CD4-positive, alpha-beta T cell treated with Interferon gamma for 1 hour (primary cell): ENCODE measurements around the gene PPARD.

Experiments
- DNase-seq: peaks from one replicate; pipeline ENCODE4 v3.0.0-alpha.2; 2020

PPARD gene

DNA sequence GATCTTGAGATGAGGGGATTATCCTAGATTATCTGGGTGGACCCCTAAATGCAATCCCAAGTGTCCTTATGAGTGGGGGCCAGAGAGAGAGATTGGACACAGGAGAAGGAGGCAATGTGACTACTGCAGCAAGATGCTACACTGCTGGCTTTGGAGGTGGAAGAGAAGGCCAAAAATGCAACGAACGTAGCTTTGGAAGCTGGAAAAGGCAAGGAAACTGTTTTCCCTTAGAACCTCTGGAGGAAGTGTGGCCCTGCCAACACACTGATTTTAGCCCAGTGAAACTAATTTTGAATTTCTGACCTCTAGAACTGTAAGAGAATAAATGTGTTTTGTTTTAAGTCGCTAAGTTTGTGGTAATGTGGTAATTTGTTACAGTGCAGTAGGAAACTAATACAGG is 15.7 kb downstream of the PPARD start:
- no peak for DNase-seq

DNA sequence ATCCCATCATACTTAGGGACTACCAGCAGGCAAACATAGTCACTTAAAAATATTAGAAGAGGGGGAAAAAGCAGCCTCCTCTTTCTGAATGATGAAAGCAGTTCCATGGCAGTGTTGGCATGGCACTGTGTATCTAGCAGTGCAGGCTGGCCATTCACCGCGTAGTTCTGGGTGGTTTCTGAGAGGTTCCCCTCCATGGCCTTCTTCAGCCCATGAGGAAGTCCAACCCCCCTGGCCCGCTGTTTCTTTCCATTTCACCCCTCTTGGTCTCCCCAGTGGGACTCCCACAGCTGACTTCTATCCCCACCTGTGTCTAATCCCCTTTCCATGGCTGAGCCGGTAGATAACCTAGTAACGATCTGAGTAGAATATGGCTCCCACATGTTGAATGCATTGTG is 17.0 kb downstream of the PPARD start:
- no peak for DNase-seq

GRCh38 chr6:35359744-35360348 is 17.5 kb downstream of the PPARD start:
- DNase-seq, result no peak

DNA sequence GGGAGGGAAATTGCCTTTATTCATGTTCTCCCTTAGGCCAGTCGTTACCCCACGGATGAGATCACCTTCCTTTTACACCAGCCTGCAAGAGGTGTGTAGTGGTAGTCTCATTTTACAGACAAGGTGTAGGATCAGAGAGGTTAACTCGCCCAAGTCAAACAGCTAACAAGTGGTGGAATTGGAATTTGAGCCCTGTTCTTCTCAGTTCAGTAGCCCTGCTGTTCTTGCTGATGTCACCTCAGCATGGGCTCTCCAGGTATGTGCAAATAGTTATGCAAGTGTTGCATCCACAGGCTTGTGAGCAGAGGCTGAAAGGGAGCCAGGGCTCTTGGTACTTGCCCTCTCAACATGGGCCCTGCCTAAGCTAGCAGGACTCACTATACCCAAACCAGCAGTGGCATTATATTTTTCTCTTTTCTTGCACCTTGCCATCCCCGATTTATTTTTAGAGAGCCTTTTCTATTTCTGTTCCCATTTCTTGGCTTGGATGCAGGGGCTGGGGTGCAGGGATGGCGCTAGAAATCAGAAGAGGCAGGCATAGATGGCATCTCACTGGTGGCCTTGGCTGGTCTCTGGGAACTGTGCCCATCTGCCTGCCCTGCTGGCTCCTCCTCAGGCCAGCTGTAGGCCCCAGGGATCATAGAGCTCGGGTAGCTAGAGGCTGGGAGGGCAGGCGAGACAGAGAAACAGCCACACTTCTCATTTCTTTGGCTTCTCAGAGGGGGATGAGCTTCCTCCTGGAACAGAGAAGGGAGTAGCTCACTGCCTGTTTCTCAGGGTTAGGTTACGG is 18.2 kb downstream of the PPARD start:
- DNase-seq, result no peak

DNA sequence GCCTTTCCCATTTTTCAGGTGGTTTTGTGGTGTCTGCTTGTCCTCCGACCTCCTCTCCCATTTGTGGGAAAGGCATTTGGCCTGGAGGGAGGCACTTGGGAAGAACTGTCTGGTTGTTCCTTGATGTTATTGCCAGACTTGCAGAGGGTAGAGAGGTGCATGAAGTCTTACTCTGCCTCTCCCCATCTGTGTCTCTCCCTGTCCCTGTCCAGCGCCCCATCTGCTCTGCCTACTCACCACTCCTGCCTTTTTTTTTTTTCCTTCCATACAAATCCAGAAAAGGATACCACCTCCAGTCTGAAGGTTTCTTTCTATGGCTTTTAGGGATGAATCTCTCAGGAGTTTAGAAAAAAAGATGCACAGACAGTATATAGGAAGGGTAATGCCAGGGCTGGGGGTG is 19.8 kb downstream of the PPARD start:
- DNase-seq, result no peak

DNA sequence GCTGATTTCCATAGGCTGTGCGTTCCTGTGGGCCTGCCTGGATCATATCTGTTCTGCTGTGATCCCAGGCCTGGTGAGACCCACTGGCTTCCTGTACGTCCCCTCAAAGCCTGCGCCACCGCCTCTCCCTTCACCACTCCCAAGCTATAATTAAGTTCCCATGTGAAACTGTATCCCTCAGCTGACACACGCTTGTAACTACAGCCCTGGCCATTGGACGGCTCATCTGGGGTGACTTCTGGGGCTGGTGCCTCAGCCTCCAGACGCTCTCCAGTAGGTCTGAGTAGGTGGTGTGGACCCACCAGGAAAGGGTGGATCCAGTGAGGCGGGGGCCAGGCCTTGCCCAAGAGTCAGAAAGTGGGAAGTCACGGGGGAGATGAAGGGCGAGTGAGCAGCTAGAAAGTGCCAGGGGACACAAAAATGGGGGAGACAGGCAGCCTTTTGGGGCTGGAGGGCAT is 21.0 kb downstream of the PPARD start:
- peak; percentile 11 for DNase-seq

DNA sequence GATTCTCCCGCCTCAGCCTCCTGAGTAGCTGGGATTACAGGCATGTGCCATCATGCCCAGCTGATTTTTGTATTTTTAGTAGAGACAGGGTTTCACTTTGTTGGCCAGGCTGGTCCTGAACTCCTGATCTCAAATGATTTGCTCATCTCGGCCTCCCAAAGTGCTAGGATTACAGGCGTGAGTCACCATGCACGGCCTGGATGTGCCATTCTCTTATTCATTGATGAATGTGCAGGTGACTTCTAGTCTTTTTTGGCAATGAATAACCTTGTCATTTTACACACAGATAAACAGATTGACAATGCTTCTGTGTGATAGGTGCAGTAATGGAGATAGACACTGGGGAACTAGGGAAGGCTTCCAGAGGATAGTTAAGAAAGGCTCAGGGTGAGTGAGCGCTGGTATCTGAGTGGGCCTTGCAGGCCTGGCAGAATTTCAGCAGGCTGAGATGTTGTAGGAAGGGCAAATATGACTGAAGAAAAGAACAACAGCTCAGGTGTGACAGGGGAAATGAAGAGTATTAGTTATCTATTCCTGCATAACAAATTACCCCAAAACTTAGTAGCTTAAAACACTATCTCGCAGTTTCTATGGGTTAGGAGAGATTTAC is 23.3 kb downstream of the PPARD start:
- DNase-seq, result no peak

DNA sequence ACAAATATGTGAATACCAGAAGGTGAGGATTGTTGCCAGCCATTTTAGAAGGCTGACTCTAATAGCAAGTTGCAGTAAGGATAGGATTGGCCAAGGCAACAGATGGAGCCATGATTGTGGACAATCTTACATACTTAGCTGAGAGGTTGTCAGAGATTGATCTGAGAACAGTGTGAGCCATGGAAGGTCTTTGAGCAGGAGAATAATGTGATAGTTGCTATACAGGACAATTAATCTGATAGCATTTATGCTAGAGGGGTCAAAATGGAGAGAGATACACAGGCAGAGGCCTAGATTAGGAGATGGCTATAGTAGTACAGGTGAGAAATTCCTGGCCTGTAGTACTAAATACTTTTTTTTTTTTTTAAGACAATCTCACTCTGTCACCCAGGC is 23.8 kb downstream of the PPARD start:
- DNase-seq, result no peak

DNA sequence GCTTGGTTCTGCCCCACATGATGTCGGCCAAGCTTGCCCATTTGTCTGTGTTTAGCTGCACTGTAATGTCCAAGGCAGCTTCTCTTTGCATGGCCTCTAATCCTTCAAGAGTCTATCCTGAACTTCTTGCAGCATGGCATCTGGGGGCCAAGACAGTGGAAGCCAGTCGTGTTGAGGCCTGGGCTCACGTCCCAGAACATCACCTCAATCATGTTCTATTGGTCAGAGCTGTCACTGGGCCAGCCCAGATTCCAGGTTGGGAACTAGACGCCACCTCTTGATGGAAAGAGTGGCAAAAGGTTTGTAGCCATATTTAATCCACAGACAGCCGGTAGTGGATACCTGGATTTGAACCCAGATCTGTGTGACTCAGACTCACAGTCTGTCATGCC is 25.3 kb downstream of the PPARD start:
- no peak for DNase-seq

DNA sequence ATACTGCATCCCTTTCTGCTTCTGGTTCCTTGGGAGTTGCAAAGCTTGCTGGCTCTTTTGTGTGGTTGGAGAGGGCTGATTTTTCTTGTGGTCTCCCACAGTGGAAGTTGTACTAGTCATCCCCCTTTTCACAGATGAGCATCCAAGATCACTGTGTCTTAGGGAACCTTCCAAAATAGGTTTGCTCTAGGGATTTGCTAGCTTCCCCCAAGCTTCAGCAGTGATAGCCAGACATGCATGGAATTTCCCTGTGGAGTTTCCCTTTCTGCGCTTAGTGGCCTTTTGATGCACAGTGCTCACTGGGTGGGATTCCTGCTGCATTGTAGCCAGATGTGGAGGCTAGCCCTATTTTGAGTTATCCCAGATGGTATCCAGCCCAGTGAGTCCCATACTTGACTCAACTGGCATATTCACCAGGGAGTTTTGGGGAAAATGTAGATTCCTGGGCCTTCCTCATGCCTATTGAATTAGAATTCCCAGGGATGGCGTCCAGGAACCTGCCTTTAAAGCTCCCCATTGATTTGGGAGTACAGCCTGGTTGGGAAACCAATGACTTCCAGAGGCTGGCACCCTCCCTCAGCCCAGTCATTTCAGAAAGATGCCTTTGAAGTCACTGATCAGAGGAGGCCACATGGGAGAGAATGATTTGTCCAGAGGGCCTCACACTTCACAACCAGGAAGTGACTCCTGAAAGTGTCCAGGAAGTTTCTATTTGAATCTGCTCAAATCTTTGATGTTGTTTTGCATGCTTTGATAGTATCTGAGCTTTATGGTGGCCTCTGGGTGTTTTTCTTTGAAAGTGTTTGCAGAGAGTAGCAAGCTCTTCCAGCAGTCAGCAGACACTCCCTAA is 25.9 kb downstream of the PPARD start:
- no peak for DNase-seq

- DNase-seq, result peak; percentile 81
Measured at GRCh38 chr6:35370124-35370741, 27.9 kb downstream of the PPARD start.

DNA sequence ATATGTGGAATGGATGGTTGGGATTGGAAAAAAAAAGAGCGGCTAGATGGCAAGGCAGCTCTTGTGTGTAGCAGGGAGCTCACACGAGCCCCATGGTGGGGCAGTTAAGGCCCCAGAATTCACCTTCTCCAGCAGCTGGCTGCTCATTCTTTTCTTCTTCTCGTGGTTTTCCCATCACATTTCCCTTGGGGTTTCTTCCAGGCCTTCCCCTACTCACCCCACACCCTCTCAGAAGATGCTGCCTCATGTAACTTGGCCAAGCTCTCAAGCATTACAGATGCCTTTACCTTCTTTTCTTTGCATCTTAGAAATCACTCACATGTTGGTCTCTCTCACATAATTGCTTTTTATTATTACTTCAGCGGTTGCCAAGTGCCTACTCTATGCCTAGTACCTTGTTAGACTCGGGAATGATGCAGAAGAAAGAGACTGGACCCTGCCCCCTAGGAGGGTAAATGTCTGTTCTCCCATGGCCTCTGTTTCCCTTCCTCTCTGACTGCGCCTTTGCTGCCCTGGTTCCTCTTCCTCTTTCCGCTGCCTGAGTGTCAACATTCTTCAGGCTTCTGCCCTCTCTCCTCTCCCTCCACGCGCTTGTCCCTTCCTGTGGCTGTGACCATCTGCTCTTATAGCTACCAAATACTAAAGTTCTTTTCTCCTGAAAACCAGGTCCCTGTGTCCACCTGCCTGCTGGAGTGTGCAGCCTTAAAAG is 28.6 kb downstream of the PPARD start:
- peak; percentile 12 for DNase-seq

DNA sequence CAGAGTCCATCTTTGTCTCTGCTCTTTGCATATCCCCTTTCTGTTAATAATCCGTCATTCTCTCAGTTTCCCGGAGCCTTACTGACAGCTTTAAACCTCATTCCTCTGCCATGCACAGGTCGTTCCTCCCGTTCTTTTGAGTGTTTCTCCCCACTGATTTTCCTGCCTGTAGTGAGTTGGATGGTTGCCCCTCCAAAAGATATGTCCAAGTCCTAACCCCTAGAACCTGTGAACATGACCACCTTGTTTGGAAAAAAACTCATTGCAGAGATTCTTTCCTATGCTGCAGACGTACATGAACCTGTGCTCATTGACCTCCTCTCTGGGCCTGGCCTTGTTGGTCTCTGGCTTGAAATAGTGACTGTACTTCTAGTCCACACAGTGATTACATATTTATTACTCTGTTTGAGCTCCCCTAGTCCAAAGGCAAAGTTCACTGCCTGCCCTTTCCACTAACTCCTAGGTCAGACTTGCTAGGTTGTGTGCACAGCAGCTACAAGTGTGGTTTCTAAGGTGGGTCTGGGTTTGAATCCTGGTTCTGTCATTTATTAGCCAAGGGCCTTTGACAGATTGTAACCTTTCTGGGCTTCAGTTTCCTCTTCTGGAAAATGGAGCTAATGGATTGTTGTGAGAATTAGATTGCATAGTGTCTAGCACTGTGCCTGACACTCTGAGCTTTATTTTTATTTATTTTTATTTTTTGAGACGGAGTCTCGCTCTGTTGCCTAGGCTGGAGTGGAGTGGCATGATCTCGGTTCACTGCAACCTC is 29.3 kb downstream of the PPARD start:
- no peak for DNase-seq

DNA sequence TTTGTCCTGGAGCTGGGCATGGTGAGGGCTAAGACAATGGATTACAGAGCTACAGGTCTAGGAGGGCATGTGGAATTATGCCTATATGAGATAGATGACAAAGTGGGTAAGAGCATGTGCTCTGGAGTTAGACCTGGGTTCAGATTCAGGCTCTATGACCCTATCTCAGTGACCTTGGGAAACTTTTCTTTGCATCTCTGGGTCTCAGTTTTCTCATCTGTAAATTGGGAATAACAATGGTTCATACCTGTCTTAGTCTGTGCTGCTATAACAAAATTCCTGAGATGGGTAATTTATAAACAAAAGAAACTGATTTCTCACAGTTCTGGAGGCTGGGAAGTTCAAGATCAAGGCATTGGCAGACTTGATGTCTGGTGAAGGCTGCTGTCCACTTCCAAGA is 30.3 kb downstream of the PPARD start:
- DNase-seq, result no peak

DNA sequence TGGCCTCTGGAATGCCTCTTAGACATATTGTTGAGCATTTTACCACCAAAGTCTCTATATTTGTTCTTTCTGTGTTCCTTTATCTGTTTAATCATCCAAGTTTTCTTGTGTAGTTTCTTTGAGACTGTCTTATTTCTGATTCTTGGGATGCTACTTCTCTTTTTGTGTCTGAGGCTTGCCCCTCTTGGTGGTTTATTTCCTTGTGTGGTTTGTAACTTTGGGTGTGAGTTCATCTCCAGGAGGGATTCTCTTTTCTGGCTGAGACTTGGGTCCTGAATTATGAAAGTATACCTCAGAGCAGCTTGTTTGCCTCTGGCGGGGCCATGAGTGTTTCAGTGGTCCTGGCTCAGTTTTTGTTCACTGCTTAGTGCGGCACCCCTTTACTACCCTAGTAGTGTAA is 33.9 kb downstream of the PPARD start:
- no peak for DNase-seq

- no peak for DNase-seq
Measured at GRCh38 chr6:35377002-35377401, 34.6 kb downstream of the PPARD start.

GRCh38 chr6:35378261-35378660 is 35.9 kb downstream of the PPARD start:
- no peak for DNase-seq

- no peak for DNase-seq
Measured at GRCh38 chr6:35381132-35381531, 38.8 kb downstream of the PPARD start.

DNA sequence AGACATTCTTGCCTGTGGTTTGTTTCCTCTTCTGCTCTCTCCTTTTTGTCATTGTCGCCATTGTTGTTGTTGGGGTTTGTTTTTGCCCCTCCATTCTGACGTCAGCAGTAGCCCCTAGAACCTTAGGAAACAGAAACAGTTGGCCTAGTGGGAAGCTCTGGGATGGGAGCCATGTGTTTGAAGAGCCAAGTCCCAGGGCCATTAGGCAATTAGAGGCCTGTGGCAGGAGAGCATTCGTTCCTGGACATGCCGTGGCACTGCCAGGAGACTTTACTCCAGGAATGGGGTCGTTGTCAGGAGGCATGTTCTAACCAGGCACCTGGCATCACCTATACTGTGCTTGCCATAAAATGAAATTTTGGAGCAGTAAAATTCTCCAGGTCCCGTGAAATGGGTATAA is 39.7 kb downstream of the PPARD start:
- DNase-seq, result no peak

DNA sequence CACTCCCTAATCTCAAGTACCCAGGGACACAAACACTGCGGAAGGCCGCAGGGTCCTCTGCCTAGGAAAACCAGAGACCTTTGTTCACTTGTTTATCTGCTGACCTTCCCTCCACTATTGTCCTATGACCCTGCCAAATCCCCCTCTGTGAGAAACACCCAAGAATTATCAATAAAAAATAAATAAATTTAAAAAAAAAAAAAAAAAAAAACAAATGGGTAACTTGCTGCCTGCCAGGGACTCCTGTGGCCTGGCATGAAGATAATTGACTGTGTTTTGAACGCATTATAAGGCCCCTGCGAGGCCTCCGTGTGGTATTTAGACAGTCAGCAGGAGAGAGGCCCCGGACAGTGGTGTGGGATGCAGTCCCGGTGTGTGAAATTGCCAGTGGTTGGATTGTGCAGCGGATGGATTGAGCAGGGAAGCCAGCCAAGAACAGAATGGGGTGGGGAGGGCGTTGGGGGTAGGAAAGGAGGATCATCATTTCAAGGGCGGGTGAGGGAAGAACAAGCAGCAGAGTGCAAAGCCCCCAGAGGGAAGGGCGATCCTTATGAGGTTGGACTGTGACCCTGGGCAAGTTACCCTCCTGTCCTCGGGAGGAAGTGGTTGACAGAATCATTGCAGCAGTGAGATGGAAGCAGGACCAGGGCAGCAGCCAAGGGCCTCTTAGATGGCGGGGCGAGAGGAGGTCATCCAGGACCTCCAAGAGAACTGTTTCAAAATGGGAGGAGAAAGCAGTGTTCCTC is 43.3 kb downstream of the PPARD start:
- no peak for DNase-seq

GRCh38 chr6:35386989-35387388 is 44.6 kb downstream of the PPARD start:
- DNase-seq, result no peak
